H1 (cell line): Measurements from ENCODE around the gene HINT2. TPM values are rescaled to one million over a fixed set of nuclear protein-coding genes. Genes with fewer than 3 reads are reported as not detected.

ENCODE experiments used
- ASH2L ChIP-seq: fragments of 200-600, 300-600 bp; sonication (generic); IDR thresholded peaks from one replicate; pipeline ENCODE4 v1.7.1; 2017; ENCODE audit warnings: low read length
- CBX8 ChIP-seq: fragments of 300-800, 300-1000 bp; sonication (generic); IDR thresholded peaks from 2 replicates; pipeline ENCODE4 v1.7.1; 2016; ENCODE audit warnings: low read depth, low read length, borderline replicate concordance
- CREB1 ChIP-seq: IDR thresholded peaks from 2 replicates; pipeline ENCODE4 v1.6.1; 2012; ENCODE audit warnings: inconsistent platforms
- NRF1 ChIP-seq: IDR thresholded peaks from 2 replicates; pipeline ENCODE4 v1.6.1; 2011; ENCODE audit warnings: mild to moderate bottlenecking, low read depth, low read length, improper control_type of control experiment
- POLR2AphosphoS5 ChIP-seq: IDR thresholded peaks from 2 replicates; pipeline ENCODE4 v1.6.1; 2011; ENCODE audit warnings: low read depth, low read length
- polyA plus RNA-seq, 7 experiments: library from polyadenylated mRNA; depleted of rRNA in 3 of 7; stranded (reverse) in 5 of 7; unstranded in 2 of 7; fragments of >200 nt in 5 of 7; fragments of 200-250 nt in 2 of 7; gene quantifications; 1 replicate in 5 of 7; 2 replicates in 1 of 7; 4 replicates in 1 of 7; pipeline versions ENCODE4 v1.2.1 to v1.2.3, GENCODE V29; 2011 to 2013; ENCODE audit warnings: missing spikeins in 2 of 7, mixed read lengths in 2 of 7
- total RNA-seq: library from RNA; stranded (reverse); fragmentation: NEBNext Ultra II Directional; extraction: Animal tissue kit (Norgen Biotek cat#: 25700); gene quantifications from 2 replicates; pipeline ENCODE4 v1.2.1, GENCODE V29; 2021

Gene HINT2
- total and polyA plus RNA-seq, 2 of the 8 experiments (the other 6 are each of a cell fraction or from before 2014, with no cell fraction given) = 32.1 to 51.2 TPM

- TF ChIP-seq ASH2L (no peak), POLR2AphosphoS5 (no peak), CREB1 (no peak), NRF1 (no peak), CBX8 (no peak)
These were observed 18.0 kb upstream of the HINT2 start (continued) for GRCh38 chr9:35832814-35833213.
